Neutrophil (primary cell): Measurements from ENCODE around the gene MYBBP1A.

Experiments
- H3K27ac ChIP-seq: fragments of 200-600 bp; sonication (generic); 2 replicates; pipeline ENCODE4 v1.5.1; 2016; ENCODE audit warnings: mild to moderate bottlenecking, moderate library complexity
- H3K27me3 ChIP-seq: fragments of 200-600 bp; sonication (generic); 2 replicates; pipeline ENCODE4 v1.6.0; 2016; ENCODE audit warnings: mild to moderate bottlenecking
- H3K36me3 ChIP-seq: fragments of 200-600 bp; sonication (generic); 2 replicates; pipeline ENCODE4 v1.5.1; 2017
- H3K4me1 ChIP-seq, 2 experiments: fragments of 200-600 bp in 1 of 2; sonication (generic) in 1 of 2; 1 replicate in 1 of 2; 2 replicates in 1 of 2; pipeline versions ENCODE4 v1.5.1 to v1.6.1; 2013 to 2016; ENCODE audit warnings: low read depth in 1 of 2, low read length in 1 of 2, mild to moderate bottlenecking in 1 of 2, moderate library complexity in 1 of 2; ENCODE audit not compliant: control insufficient read depth in 1 of 2, insufficient read depth in 1 of 2
- H3K4me3 ChIP-seq, 2 experiments: fragments of 200-600 bp in 1 of 2; sonication (generic) in 1 of 2; 1 replicate in 1 of 2; 2 replicates in 1 of 2; pipeline ENCODE4 v1.5.1; 2013 to 2016; ENCODE audit warnings: low read depth in 1 of 2, low read length in 1 of 2, mild to moderate bottlenecking in 1 of 2, moderate library complexity in 1 of 2
- H3K9me3 ChIP-seq: fragments of 200-600 bp; sonication (generic); 2 replicates; pipeline ENCODE4 v1.5.1; 2016
- CTCF ChIP-seq: fragments of 200-600 bp; sonication (generic); IDR thresholded peaks from 2 replicates; pipeline ENCODE4 v1.5.1; 2016; ENCODE audit warnings: antibody characterized with exemption

MYBBP1A gene

GRCh38 chr17:4537451-4538235 lies 17.5 kb downstream of the MYBBP1A start:
- peaks cover 22 to 25% of the 10 kb centered on the region in 2 experiments for H3K4me1 ChIP-seq
- no peak overlapping the region for H3K27ac ChIP-seq
- no peaks in the 10 kb centered on the region for H3K27me3 ChIP-seq
- H3K9me3 ChIP-seq, result no peaks in the 10 kb centered on the region
- H3K4me3 ChIP-seq, result no peak overlapping the region
- no peak for TF ChIP-seq CTCF
- H3K36me3 ChIP-seq, result peaks cover 43% of the 10 kb centered on the region

DNA sequence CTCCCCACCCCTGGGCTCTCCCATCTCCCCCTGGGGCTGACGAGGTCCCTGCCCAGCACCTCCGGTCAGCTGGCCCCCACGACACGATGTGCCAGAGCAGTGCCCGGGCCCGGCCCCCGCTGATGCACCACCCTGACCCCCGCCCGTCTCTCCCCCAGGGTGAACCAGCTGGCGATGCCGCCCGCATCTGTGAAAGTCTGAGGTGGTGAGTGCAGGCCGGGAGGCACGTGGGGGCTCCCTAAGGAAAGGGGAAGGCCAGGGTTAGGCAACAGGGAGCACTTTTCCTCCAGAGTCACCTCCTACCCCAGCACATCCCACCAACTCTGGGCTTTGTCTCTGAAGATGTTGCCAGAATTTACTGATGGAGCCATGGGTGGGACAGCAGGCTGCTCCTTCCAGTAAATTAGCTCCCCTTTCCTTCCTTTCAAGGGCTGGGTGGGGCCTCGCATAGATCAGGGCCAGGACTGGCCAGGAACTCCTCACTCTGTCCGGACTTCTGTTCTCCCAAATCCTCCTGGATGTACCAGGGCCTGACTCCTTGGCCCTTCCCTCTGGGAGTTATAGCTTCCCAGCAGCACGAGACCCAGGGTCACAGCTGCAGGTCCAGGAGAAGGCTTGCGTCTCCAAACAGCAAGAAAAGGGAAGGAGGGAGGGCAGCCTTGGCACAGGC lies 18.3 kb downstream of the MYBBP1A start:
- Histone ChIP-seq H3K36me3 (peaks cover 41% of the 10 kb centered on the region), H3K27ac (no peak overlapping the region), H3K27me3 (no peaks in the 10 kb centered on the region), H3K4me1 (peaks cover 30 to 32% of the 10 kb centered on the region in 2 experiments), H3K9me3 (no peaks in the 10 kb centered on the region), H3K4me3 (no peak overlapping the region)
- TF ChIP-seq CTCF, result no peak

- peaks cover 36 to 38% of the 10 kb centered on the region in 2 experiments for H3K4me1 ChIP-seq
- H3K27ac ChIP-seq, result no peak overlapping the region
Measured at GRCh38 chr17:4536259-4536741, 18.9 kb downstream of the MYBBP1A start.

GRCh38 chr17:4535667-4536258 lies 19.4 kb downstream of the MYBBP1A start:
- H3K36me3 ChIP-seq, result peaks cover 41% of the 10 kb centered on the region
- no peak overlapping the region for H3K27ac ChIP-seq
- no peaks in the 10 kb centered on the region for H3K9me3 ChIP-seq
- H3K4me3 ChIP-seq, result no peak overlapping the region
- H3K4me1 ChIP-seq, result peaks cover 38 to 39% of the 10 kb centered on the region in 2 experiments
- TF ChIP-seq CTCF, result no peak
- H3K27me3 ChIP-seq, result no peaks in the 10 kb centered on the region

More at GRCh38 chr17:4536259-4536741, 18.9 kb downstream of the MYBBP1A start:
- Histone ChIP-seq H3K9me3 (no peaks in the 10 kb centered on the region), H3K36me3 (peaks cover 41% of the 10 kb centered on the region), H3K27me3 (no peaks in the 10 kb centered on the region), H3K4me3 (no peak overlapping the region)
- no peak for TF ChIP-seq CTCF

DNA sequence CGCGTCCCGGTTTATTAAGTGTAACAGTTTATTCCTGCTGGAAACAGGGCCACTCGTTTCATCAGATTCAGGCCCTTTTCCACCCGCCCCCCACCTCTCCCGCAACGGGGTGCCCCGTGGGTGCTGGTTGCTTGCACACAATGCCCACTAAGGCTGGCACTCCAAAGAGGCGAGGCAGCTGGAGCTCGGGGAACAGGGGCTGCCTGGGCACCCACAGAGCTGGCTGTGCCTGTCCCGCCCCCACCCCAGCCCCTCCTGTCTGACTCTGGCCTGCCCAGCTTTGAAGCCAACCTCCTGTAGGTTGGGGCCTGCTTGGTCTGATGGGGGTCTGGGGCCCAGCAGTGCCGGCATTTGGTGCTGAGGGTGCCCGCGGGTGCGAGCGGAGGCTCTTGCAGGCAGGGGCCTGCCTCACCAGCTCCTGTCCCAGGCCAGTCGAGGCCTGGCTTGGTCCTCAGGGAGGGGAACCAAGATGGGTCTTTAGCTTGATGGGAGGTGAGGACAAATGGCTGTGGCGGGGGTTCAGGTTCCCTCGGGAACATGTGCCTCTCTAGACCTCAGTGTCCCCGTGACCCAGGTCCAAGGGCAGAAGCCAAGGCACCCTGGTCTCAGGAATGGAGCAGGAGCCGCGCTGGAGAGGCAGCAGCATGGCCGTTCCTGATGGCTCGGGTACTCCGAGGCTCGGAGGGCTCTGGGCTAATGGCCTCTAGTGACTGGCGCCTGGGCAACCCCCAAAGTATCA lies 20.1 kb downstream of the MYBBP1A start:
- Histone ChIP-seq H3K27ac (no peak overlapping the region), H3K4me3 (no peak overlapping the region)

More for the DNA sequence above, 20.1 kb downstream of the MYBBP1A start:
- Histone ChIP-seq H3K4me1 (peaks cover 33 to 36% of the 10 kb centered on the region in 2 experiments), H3K9me3 (no peaks in the 10 kb centered on the region), H3K27me3 (no peaks in the 10 kb centered on the region), H3K36me3 (peaks cover 41% of the 10 kb centered on the region)
- TF ChIP-seq CTCF, result no peak
